Stimulated activated CD8-positive, alpha-beta memory T cell treated with anti-CD3 and anti-CD28 coated beads, Interleukin-7, amount 100 ng/mL, for 48 hours (primary cell): ENCODE results near the gene ISCA1.

Experiments
- DNase-seq, 2 donors: peaks; one replicate each; pipeline ENCODE4 v3.0.0-alpha.2; 2020; ENCODE audit warnings: low read depth in 1 of 2; ENCODE audit errors: extremely low read depth in 1 of 2

Gene ISCA1

GRCh38 chr9:86286278-86286677, 3.9 kb upstream of the ISCA1 start:
- no peak for DNase-seq

- no peak for DNase-seq
Observed at GRCh38 chr9:86285261-86285660, 2.9 kb upstream of the ISCA1 start.

GRCh38 chr9:86282979-86283535, 719 bp upstream of the ISCA1 start:
- DNase-seq, result peak in 1 of 2 donors; percentile 35

GRCh38 chr9:86281593-86282076, 703 bp downstream of the ISCA1 start:
- DNase-seq, result no peak

- no peak for DNase-seq
Observed at GRCh38 chr9:86280580-86280979, 1.8 kb downstream of the ISCA1 start.

- no peak for DNase-seq
Observed at GRCh38 chr9:86279839-86280238, 2.5 kb downstream of the ISCA1 start.

- no peak for DNase-seq
Observed at GRCh38 chr9:86277072-86277471, 5.3 kb downstream of the ISCA1 start.

GRCh38 chr9:86275962-86276361, 6.4 kb downstream of the ISCA1 start:
- no peak for DNase-seq

- DNase-seq, result no peak
Observed at GRCh38 chr9:86274821-86275643, 7.3 kb downstream of the ISCA1 start.

GRCh38 chr9:86272221-86272620, 10.1 kb downstream of the ISCA1 start:
- no peak for DNase-seq

- DNase-seq, result no peak
Observed at GRCh38 chr9:86263876-86264275, 18.5 kb downstream of the ISCA1 start.

GRCh38 chr9:86262492-86262891, 19.8 kb downstream of the ISCA1 start:
- DNase-seq, result no peak

GRCh38 chr9:86259557-86259956, 22.8 kb downstream of the ISCA1 start, which contains the start of gene C9orf153:
Gene C9orf153 (minus strand): TSS chr9:86259657. CDS start chr9:86229603, 30,054 bp downstream.
- no peak for DNase-seq

GRCh38 chr9:86257391-86257790, 24.9 kb downstream of the ISCA1 start:
- DNase-seq, result no peak

GRCh38 chr9:86256653-86257052, 25.7 kb downstream of the ISCA1 start:
- no peak for DNase-seq

GRCh38 chr9:86253577-86253976, 28.8 kb downstream of the ISCA1 start:
- DNase-seq, result no peak

- no peak for DNase-seq
Observed at GRCh38 chr9:86252870-86253269, 29.5 kb downstream of the ISCA1 start.

- DNase-seq, result no peak
Observed at GRCh38 chr9:86250123-86250522, 32.2 kb downstream of the ISCA1 start.

- no peak for DNase-seq
Observed at GRCh38 chr9:86248746-86249145, 33.6 kb downstream of the ISCA1 start.

- no peak for DNase-seq
Observed at GRCh38 chr9:86246752-86247161, 35.6 kb downstream of the ISCA1 start.

- DNase-seq, result no peak
Observed at GRCh38 chr9:86242071-86242470, 40.3 kb downstream of the ISCA1 start.

GRCh38 chr9:86241216-86241615, 41.1 kb downstream of the ISCA1 start:
- DNase-seq, result no peak
